ENCODE results near the gene FLYWCH2.

- TF ChIP-seq EZH2phosphoT487 (IDR thresholded peaks at IDR 0.05; ENCODE audit: insufficient read depth, low read depth) (no peak), EZH2 (IDR thresholded peaks at IDR 0.05; ENCODE audit: insufficient read depth, poor library complexity, severe bottlenecking) (no peak)
Measured at GRCh38 chr16:2939968-2940367, 57.0 kb downstream of the FLYWCH2 start.

Measured in GM23248 (cell line).